ENCODE measurements around the gene FADS6. TPM values are rescaled to one million over a fixed set of nuclear protein-coding genes. Genes with fewer than 3 reads are reported as not detected.

The FADS6 gene
- total and polyA plus RNA-seq, 12 donors: not detected

- ATAC-seq: no peak
- H3K4me3 ChIP-seq: no peak overlapping the region
- no peaks in the 10 kb centered on the region for H3K36me3 ChIP-seq
- no peak for DNase-seq
- TF ChIP-seq CTCF (IDR thresholded peaks at IDR 0.05): no peak
- intact Hi-C loops (cut with DNase I): no loop called here
- no peaks in the 10 kb centered on the region for H3K9me3 ChIP-seq
- no peak overlapping the region for H3K27ac ChIP-seq
- peaks cover 0 to 11% (median 9%) of the 10 kb centered on the region in 9 donors for H3K4me1 ChIP-seq
- 57 to 58% methylated on average over 8 of the region's 8 CpGs for WGBS, 2 donors
- peaks cover 9 to 87% (median 71%) of the 10 kb centered on the region in 7 donors for H3K27me3 ChIP-seq
Measured at GRCh38 chr17:74938194-74938950, 44.9 kb upstream of the FADS6 start.

GRCh38 chr17:74937064-74938051 lies 43.9 kb upstream of the FADS6 start:
- H3K9me3 ChIP-seq: no peaks in the 10 kb centered on the region
- H3K4me1 ChIP-seq: peaks cover 0 to 11% (median 9%) of the 10 kb centered on the region in 9 donors
- TF ChIP-seq CTCF (IDR thresholded peaks at IDR 0.05): no peak
- H3K27me3 ChIP-seq: peaks cover 9 to 87% (median 71%) of the 10 kb centered on the region in 7 donors
- DNase-seq (no peak), ATAC-seq (no peak)
- intact Hi-C loops (cut with DNase I): no loop called here
- 50 to 52% methylated on average over 11 of the region's 11 CpGs for WGBS, 2 donors
- H3K27ac ChIP-seq: no peak overlapping the region
- H3K4me3 ChIP-seq: no peak overlapping the region
- H3K36me3 ChIP-seq: no peaks in the 10 kb centered on the region

GRCh38 chr17:74936470-74936799 lies 43.0 kb upstream of the FADS6 start:
- intact Hi-C loops (cut with DNase I): no loop called here
- ATAC-seq (no peak), DNase-seq (no peak)
- Histone ChIP-seq H3K36me3 (no peaks in the 10 kb centered on the region), H3K27ac (no peak overlapping the region), H3K27me3 (peaks cover 9 to 87% (median 71%) of the 10 kb centered on the region in 7 donors), H3K9me3 (no peaks in the 10 kb centered on the region), H3K4me3 (no peak overlapping the region), H3K4me1 (peaks cover 0 to 11% (median 9%) of the 10 kb centered on the region in 9 donors)
- WGBS, 2 donors: 13 to 18% methylated on average over 12 of the region's 12 CpGs
- no peak for TF ChIP-seq CTCF (IDR thresholded peaks at IDR 0.05)

All from heart right ventricle (tissue), 16 donors.